ENCODE data around the gene DUSP22.

- TF ChIP-seq CTCF (IDR thresholded peaks at IDR 0.05): no peak
- no peak for TF ChIP-seq EZH2phosphoT487 (IDR thresholded peaks at IDR 0.05)
- no peak for TF ChIP-seq EZH2 (IDR thresholded peaks at IDR 0.05)
Measured at GRCh38 chr6:361411-362132, 69.3 kb downstream of the DUSP22 start.
